OCI-LY3 (cell line): Measurements from ENCODE around the gene CASP10.
A peak's percentile ranks its signal among the peaks of the same experiment; 100 is the strongest.

Source experiments
- H2AFZ ChIP-seq: fragments of 200-600, 300-600 bp; shearing (Covaris generic); 2 replicates; pipeline ENCODE4 v1.6.0; 2014; ENCODE audit warnings: antibody characterized with exemption, low read depth, low read length
- H3K27ac ChIP-seq: fragments of 200-600, 300-600 bp; sonication (generic); 2 replicates; pipeline ENCODE4 v1.5.1; 2014; ENCODE audit warnings: mild to moderate bottlenecking, low read length, moderate library complexity, mixed read lengths
- H3K27me3 ChIP-seq: fragments of 200-600, 300-600 bp; sonication (generic); 2 replicates; pipeline ENCODE4 v1.6.1; 2014; ENCODE audit warnings: low read depth, low read length, mixed read lengths
- H3K36me3 ChIP-seq: fragments of 200-600, 300-600 bp; sonication (generic); replicated peaks from 2 replicates; pipeline ENCODE3; 2014; ENCODE audit warnings: low read depth, low read length, mixed read lengths
- H3K4me1 ChIP-seq: fragments of 300-600, 200-600 bp; sonication (generic); 2 replicates; pipeline ENCODE4 v1.6.1; 2014; ENCODE audit warnings: low read length, mixed read lengths
- H3K4me2 ChIP-seq: fragments of 200-600, 300-600 bp; sonication (generic); 2 replicates; pipeline ENCODE4 v1.6.1; 2014; ENCODE audit warnings: low read length, mixed read lengths
- H3K4me3 ChIP-seq: fragments of 300-600, 200-600 bp; sonication (generic); 2 replicates; pipeline ENCODE4 v1.5.1; 2014; ENCODE audit warnings: antibody characterized with exemption, mild to moderate bottlenecking, low read length, moderate library complexity
- H3K79me2 ChIP-seq: fragments of 300-600, 200-600 bp; shearing (Covaris generic); 2 replicates; pipeline ENCODE4 v1.6.1; 2014; ENCODE audit warnings: mild to moderate bottlenecking, low read length, mixed read lengths
- H3K9ac ChIP-seq: fragments of 300-600, 200-600 bp; shearing (Covaris generic); 2 replicates; pipeline ENCODE4 v1.6.0; 2014; ENCODE audit warnings: mild to moderate bottlenecking, low read length, moderate library complexity
- H3K9me3 ChIP-seq: fragments of 200-600, 300-600 bp; shearing (Covaris generic); 2 replicates; pipeline ENCODE4 v1.6.1; 2014; ENCODE audit warnings: low read length, mixed read lengths; ENCODE audit not compliant: insufficient read depth
- H4K20me1 ChIP-seq: fragments of 200-600, 300-600 bp; sonication (generic); 2 replicates; pipeline ENCODE4 v1.6.1; 2016; ENCODE audit warnings: low read length, mixed read lengths; ENCODE audit not compliant: insufficient read depth
- EZH2phosphoT487 ChIP-seq: fragments of 200-600 bp; shearing (Covaris generic); IDR thresholded peaks from 2 replicates; pipeline ENCODE4 v1.6.1; 2018; ENCODE audit warnings: antibody characterized with exemption, mixed run types, low read depth
- TF ChIP-seq, protein P1 (sequence below): fragments of 200-600, 300-600 bp; sonication (generic); IDR thresholded peaks from 2 replicates; pipeline ENCODE4 v1.5.1; 2014; ENCODE audit warnings: antibody characterized with exemption, low read length, low read depth

The CASP10 gene

DNA sequence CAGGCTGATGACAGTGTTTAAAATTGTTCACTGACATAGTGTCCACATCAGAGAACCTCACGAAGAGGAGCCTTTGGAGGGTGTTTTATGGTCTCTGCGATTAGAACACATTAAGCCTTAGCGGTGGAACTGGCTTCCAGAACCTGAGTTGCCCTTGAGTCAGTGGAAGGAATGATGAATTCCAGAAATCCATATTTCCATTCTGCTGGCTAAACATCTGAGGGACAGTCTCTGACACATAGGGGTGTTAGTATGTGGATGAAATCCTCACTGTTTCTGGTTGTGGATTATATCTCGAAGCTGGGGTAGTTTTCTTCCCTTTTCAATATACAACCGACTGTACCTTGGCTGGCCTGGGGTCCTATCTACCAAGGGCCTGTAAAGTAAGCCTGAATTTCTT, 4.0 kb downstream of the CASP10 start:
- H3K4me3 ChIP-seq = no peak overlapping the region
- H3K4me1 ChIP-seq = peaks cover 12% of the 10 kb centered on the region
- no peak overlapping the region for H2AFZ ChIP-seq
- no peaks in the 10 kb centered on the region for H3K36me3 ChIP-seq
- H3K79me2 ChIP-seq = no peaks in the 10 kb centered on the region
- H3K27me3 ChIP-seq = peaks cover 17% of the 10 kb centered on the region
- no peak overlapping the region for H3K4me2 ChIP-seq
- H3K9me3 ChIP-seq = no peaks in the 10 kb centered on the region
- H3K9ac ChIP-seq = no peak overlapping the region
- H4K20me1 ChIP-seq = no peaks in the 10 kb centered on the region
- TF ChIP-seq, protein P1, sequence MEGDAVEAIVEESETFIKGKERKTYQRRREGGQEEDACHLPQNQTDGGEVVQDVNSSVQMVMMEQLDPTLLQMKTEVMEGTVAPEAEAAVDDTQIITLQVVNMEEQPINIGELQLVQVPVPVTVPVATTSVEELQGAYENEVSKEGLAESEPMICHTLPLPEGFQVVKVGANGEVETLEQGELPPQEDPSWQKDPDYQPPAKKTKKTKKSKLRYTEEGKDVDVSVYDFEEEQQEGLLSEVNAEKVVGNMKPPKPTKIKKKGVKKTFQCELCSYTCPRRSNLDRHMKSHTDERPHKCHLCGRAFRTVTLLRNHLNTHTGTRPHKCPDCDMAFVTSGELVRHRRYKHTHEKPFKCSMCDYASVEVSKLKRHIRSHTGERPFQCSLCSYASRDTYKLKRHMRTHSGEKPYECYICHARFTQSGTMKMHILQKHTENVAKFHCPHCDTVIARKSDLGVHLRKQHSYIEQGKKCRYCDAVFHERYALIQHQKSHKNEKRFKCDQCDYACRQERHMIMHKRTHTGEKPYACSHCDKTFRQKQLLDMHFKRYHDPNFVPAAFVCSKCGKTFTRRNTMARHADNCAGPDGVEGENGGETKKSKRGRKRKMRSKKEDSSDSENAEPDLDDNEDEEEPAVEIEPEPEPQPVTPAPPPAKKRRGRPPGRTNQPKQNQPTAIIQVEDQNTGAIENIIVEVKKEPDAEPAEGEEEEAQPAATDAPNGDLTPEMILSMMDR = no peak
- TF ChIP-seq EZH2phosphoT487 = no peak
- H3K27ac ChIP-seq = no peak overlapping the region

DNA sequence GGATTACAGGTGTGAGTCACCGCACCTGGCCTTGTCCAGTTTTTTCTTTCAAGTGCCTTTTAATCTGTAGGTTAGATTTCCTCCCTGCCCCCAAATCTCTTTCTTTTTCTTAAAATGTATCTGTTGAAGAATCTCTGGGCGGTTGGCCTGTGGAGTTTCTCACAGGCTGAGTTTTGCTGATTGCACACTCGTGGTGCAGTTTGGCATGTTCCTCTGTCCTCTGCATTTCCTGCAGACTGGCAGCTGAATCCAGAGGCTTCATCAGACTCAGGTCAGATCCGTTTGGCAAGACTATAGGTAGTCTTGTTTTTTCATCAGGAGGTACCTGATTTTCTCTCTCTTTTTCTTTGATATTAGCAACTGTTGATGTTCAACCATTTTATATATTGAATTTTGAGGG, 5.5 kb downstream of the CASP10 start:
- no peaks in the 10 kb centered on the region for H3K9me3 ChIP-seq
- H3K4me2 ChIP-seq = no peak overlapping the region
- H2AFZ ChIP-seq = no peak overlapping the region
- no peak overlapping the region for H3K27ac ChIP-seq
- no peak overlapping the region for H3K9ac ChIP-seq
- H3K79me2 ChIP-seq = no peaks in the 10 kb centered on the region
- H3K36me3 ChIP-seq = no peaks in the 10 kb centered on the region
- no peak overlapping the region for H3K4me3 ChIP-seq
- H3K27me3 ChIP-seq = peaks cover 26% of the 10 kb centered on the region
- no peak for TF ChIP-seq EZH2phosphoT487
- TF ChIP-seq, protein P1 = no peak
- peaks cover 4% of the 10 kb centered on the region for H3K4me1 ChIP-seq
- no peaks in the 10 kb centered on the region for H4K20me1 ChIP-seq

DNA sequence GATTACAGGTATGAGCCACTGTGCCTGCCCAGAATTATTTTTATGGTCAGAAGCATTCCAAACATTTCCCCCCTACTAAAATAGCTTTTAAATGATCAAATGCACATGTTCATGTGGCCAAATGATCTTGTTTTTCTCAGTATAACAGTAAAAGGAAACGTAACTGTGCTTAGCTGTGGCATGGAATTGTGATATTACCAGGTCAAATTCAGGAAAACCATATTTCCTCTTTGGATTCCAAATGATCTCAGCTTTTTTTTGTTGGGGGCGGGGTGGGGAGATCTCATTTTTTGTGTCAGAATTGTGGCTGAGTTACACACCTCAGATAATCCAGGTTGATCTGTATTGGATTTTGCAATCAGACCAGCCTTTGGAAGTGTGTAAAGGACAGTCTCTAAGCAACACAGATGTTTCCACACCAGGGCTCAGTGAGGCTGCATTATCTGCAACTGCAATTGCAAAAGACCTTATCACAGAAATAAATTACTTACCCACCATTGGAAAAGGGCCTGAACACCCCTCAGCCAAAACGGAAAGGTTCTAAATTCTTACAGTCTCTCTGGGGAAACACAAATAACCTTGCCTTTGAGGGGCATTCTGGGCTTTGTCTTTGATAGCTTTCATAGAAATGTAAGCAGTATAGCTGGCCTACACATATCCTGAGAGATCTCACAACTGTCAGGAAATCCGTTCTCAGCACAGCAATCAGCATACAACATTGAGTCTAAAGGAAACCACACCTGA, 8.4 kb downstream of the CASP10 start:
- Histone ChIP-seq H3K79me2 (no peaks in the 10 kb centered on the region), H4K20me1 (peaks cover 10% of the 10 kb centered on the region; the same call in 1 of the 2 replicates), H3K4me1 (peaks cover 15% of the 10 kb centered on the region), H3K9ac (no peak overlapping the region), H3K4me3 (no peak overlapping the region), H3K4me2 (no peak overlapping the region), H3K36me3 (peaks cover 5% of the 10 kb centered on the region), H3K27me3 (peaks cover 38% of the 10 kb centered on the region), H3K27ac (no peak overlapping the region), H3K9me3 (no peaks in the 10 kb centered on the region), H2AFZ (no peak overlapping the region)
- TF ChIP-seq, protein P1 = no peak
- TF ChIP-seq EZH2phosphoT487 = no peak

DNA sequence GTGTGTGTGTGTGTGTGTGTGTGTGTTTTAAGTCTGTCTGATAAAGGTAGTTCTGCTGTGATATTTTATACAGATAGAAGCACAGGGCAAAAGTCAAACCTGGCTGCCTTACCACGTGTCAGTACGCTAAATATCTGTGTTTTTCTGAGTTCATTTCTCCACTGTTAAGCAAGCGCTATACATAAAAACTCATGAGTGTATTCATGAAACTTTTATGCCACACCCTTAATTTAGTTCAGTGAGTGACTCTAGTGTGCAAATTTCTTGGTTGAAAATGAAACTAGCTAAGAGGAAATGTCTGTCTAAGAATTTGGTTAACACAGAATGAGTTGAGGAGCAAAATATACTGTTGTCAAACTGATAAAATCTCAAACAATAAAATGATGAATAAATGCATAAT, 11.2 kb downstream of the CASP10 start:
- TF ChIP-seq, protein P1 = no peak
- TF ChIP-seq EZH2phosphoT487 = no peak
- peak overlapping the region; percentile 15; the same call in 1 of the 2 replicates for H3K4me3 ChIP-seq
- no peak overlapping the region for H3K9ac ChIP-seq
- H3K27ac ChIP-seq = no peak overlapping the region
- H4K20me1 ChIP-seq = peaks cover 10% of the 10 kb centered on the region; the same call in 1 of the 2 replicates
- peak overlapping the region; percentile 57 for H3K4me2 ChIP-seq
- H3K36me3 ChIP-seq = peaks cover 10% of the 10 kb centered on the region
- no peaks in the 10 kb centered on the region for H3K9me3 ChIP-seq
- H3K79me2 ChIP-seq = no peaks in the 10 kb centered on the region
- H2AFZ ChIP-seq = no peak overlapping the region
- peaks cover 44% of the 10 kb centered on the region for H3K27me3 ChIP-seq
- H3K4me1 ChIP-seq = peaks cover 13% of the 10 kb centered on the region
